ENCODE measurements around the gene PLAAT4.

- TF ChIP-seq TAF1 (IDR thresholded peaks at IDR 0.05; ENCODE audit: borderline replicate concordance, insufficient read depth, low read length) (no peak), POLR2AphosphoS5 (IDR thresholded peaks at IDR 0.05; ENCODE audit: low read depth, low read length) (no peak), SIN3A (IDR thresholded peaks at IDR 0.05; ENCODE audit: borderline replicate concordance, insufficient read depth, low read length) (no peak)
- TF ChIP-seq, protein P1, sequence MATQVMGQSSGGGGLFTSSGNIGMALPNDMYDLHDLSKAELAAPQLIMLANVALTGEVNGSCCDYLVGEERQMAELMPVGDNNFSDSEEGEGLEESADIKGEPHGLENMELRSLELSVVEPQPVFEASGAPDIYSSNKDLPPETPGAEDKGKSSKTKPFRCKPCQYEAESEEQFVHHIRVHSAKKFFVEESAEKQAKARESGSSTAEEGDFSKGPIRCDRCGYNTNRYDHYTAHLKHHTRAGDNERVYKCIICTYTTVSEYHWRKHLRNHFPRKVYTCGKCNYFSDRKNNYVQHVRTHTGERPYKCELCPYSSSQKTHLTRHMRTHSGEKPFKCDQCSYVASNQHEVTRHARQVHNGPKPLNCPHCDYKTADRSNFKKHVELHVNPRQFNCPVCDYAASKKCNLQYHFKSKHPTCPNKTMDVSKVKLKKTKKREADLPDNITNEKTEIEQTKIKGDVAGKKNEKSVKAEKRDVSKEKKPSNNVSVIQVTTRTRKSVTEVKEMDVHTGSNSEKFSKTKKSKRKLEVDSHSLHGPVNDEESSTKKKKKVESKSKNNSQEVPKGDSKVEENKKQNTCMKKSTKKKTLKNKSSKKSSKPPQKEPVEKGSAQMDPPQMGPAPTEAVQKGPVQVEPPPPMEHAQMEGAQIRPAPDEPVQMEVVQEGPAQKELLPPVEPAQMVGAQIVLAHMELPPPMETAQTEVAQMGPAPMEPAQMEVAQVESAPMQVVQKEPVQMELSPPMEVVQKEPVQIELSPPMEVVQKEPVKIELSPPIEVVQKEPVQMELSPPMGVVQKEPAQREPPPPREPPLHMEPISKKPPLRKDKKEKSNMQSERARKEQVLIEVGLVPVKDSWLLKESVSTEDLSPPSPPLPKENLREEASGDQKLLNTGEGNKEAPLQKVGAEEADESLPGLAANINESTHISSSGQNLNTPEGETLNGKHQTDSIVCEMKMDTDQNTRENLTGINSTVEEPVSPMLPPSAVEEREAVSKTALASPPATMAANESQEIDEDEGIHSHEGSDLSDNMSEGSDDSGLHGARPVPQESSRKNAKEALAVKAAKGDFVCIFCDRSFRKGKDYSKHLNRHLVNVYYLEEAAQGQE (IDR thresholded peaks at IDR 0.05; ENCODE audit: insufficient read depth in 1 of 2, low read depth in 2 of 2, low read length in 2 of 2): no peak
Measured at GRCh38 chr11:63493127-63493526, 43.5 kb upstream of the PLAAT4 start.

Data from PFSK-1 (cell line).